ENCODE data around the gene SMIM32. TPM values are rescaled to one million over a fixed set of nuclear protein-coding genes. Genes with fewer than 3 reads are reported as not detected.

SMIM32 gene
- total and polyA plus RNA-seq, 2 donors (not counting 1 experiment from before 2014, with no cell fraction given): not detected

- H3K27ac Mint-ChIP-seq: no peak overlapping the region
- no peaks in the 10 kb centered on the region for H3K27me3 ChIP-seq (replicated peaks in 1 of 4; ENCODE audit: control extremely low read depth in 1 of 4, control insufficient read depth in 3 of 4, insufficient read depth in 4 of 4, low read length in 3 of 4)
- intact Hi-C loops (cut with micrococcal nuclease): no loop called here
- no peak overlapping the region for H3K4me3 ChIP-seq (ENCODE audit: control extremely low read depth in 1 of 5, extremely low read depth in 1 of 5, insufficient read depth in 1 of 5, low read depth in 2 of 5, low read length in 4 of 5)
- no peak overlapping the region for H3K4me3 Mint-ChIP-seq
- peaks cover 3% of the 10 kb centered on the region for H3K27me3 Mint-ChIP-seq
- ChIA-PET CTCF (no interaction called here), POLR2A (no interaction called here)
- H3K27ac ChIP-seq (ENCODE audit: low read length in 2 of 2): no peak overlapping the region
- TF ChIP-seq EZH2 (IDR thresholded peaks at IDR 0.05; ENCODE audit: borderline replicate concordance, insufficient read depth, low read depth, low read length, poor library complexity, severe bottlenecking) (no peak), CTCF (IDR thresholded peaks at IDR 0.05) (no peak)
- ATAC-seq (ENCODE audit: low read depth): no peak
- no peaks in the 10 kb centered on the region for H3K9me3 ChIP-seq (ENCODE audit: control extremely low read depth in 1 of 3, control insufficient read depth in 2 of 3, insufficient read depth in 1 of 3, low read length in 2 of 3)
- no peaks in the 10 kb centered on the region for H3K79me2 ChIP-seq (ENCODE audit: control insufficient read depth, insufficient read depth, low read length)
- H3K4me1 Mint-ChIP-seq: no peaks in the 10 kb centered on the region
- H4K20me1 ChIP-seq (ENCODE audit: control insufficient read depth, insufficient read depth, low read length, poor library complexity, severe bottlenecking): no peaks in the 10 kb centered on the region
- H3K9me3 Mint-ChIP-seq (ENCODE audit: insufficient read depth): no peaks in the 10 kb centered on the region
- no peaks in the 10 kb centered on the region for H3K36me3 ChIP-seq (replicated peaks in 1 of 2; ENCODE audit: control extremely low read depth in 1 of 2, control insufficient read depth in 1 of 2, extremely low read depth in 1 of 2, insufficient read depth in 2 of 2, low read length in 1 of 2)
- no peak overlapping the region for H3K4me2 ChIP-seq (replicated peaks; ENCODE audit: low read depth, low read length, poor library complexity, severe bottlenecking)
- no peak overlapping the region for H2AFZ ChIP-seq (ENCODE audit: insufficient read depth, low read depth, low read length, poor library complexity, severe bottlenecking)
- no peaks in the 10 kb centered on the region for H3K4me1 ChIP-seq (ENCODE audit: control insufficient read depth in 2 of 2, insufficient read depth in 2 of 2, low read length in 2 of 2)
- H3K9ac ChIP-seq (ENCODE audit: low read length): no peak overlapping the region
- no peak for DNase-seq
- WGBS (ENCODE audit: insufficient coverage): 76% methylated on average over 3 of the region's 5 CpGs
These were observed 43.6 kb upstream of the SMIM32 start for GRCh38 chr5:136236479-136237083.

GRCh38 chr5:136235321-136235720 is 42.4 kb upstream of the SMIM32 start:
- no peak for ATAC-seq (ENCODE audit: low read depth)

More at GRCh38 chr5:136235321-136235720, 42.4 kb upstream of the SMIM32 start:
- Histone ChIP-seq H3K27me3 (replicated peaks in 1 of 4; ENCODE audit: control extremely low read depth in 1 of 4, control insufficient read depth in 3 of 4, insufficient read depth in 4 of 4, low read length in 3 of 4) (no peaks in the 10 kb centered on the region), H4K20me1 (ENCODE audit: control insufficient read depth, insufficient read depth, low read length, poor library complexity, severe bottlenecking) (no peaks in the 10 kb centered on the region), H3K79me2 (ENCODE audit: control insufficient read depth, insufficient read depth, low read length) (no peaks in the 10 kb centered on the region), H3K4me1 (ENCODE audit: control insufficient read depth in 2 of 2, insufficient read depth in 2 of 2, low read length in 2 of 2) (no peaks in the 10 kb centered on the region), H3K36me3 (replicated peaks in 1 of 2; ENCODE audit: control extremely low read depth in 1 of 2, control insufficient read depth in 1 of 2, extremely low read depth in 1 of 2, insufficient read depth in 2 of 2, low read length in 1 of 2) (no peaks in the 10 kb centered on the region), H2AFZ (ENCODE audit: insufficient read depth, low read depth, low read length, poor library complexity, severe bottlenecking) (no peak overlapping the region), H3K9ac (ENCODE audit: low read length) (no peak overlapping the region), H3K4me3 (ENCODE audit: control extremely low read depth in 1 of 5, extremely low read depth in 1 of 5, insufficient read depth in 1 of 5, low read depth in 2 of 5, low read length in 4 of 5) (no peak overlapping the region), H3K4me2 (replicated peaks; ENCODE audit: low read depth, low read length, poor library complexity, severe bottlenecking) (no peak overlapping the region), H3K27ac (ENCODE audit: low read length in 2 of 2) (no peak overlapping the region), H3K9me3 (ENCODE audit: control extremely low read depth in 1 of 3, control insufficient read depth in 2 of 3, insufficient read depth in 1 of 3, low read length in 2 of 3) (no peaks in the 10 kb centered on the region)
- TF ChIP-seq CTCF (IDR thresholded peaks at IDR 0.05): no peak
- TF ChIP-seq EZH2 (IDR thresholded peaks at IDR 0.05; ENCODE audit: borderline replicate concordance, insufficient read depth, low read depth, low read length, poor library complexity, severe bottlenecking): no peak
- DNase-seq: no peak
- CTCF ChIA-PET: interaction anchor here (0.9 kb wide), 1 partner anchor 24 kb away, joined by 3 read pairs; no protein-coding TSS in a partner anchor
- no peak overlapping the region for H3K4me3 Mint-ChIP-seq
- no peaks in the 10 kb centered on the region for H3K9me3 Mint-ChIP-seq (ENCODE audit: insufficient read depth)
- intact Hi-C loops (cut with micrococcal nuclease): no loop called here
- H3K4me1 Mint-ChIP-seq: no peaks in the 10 kb centered on the region
- peaks cover 7% of the 10 kb centered on the region for H3K27me3 Mint-ChIP-seq
- POLR2A ChIA-PET: no interaction called here
- WGBS (ENCODE audit: insufficient coverage): no CpG with 5 or more reads among the region's 1 CpG
- H3K27ac Mint-ChIP-seq: no peak overlapping the region

Data from B cell (primary cell).